Hepatocyte (in vitro differentiated cells): ENCODE data around the gene CLTRN.
"Not testable (repeated sequence)": the region's sequence is repeated elsewhere in the genome, so short reads cannot be mapped to it uniquely, and the experiment has no call there.

ENCODE experiments used
- EZH2 ChIP-seq: fragments of 200-600 bp; sonication (generic); IDR thresholded peaks from 2 replicates; pipeline ENCODE4 v1.6.1; 2016; ENCODE audit warnings: antibody characterized with exemption, mild to moderate bottlenecking, borderline replicate concordance
- TF ChIP-seq, protein P1 (sequence below): fragments of 200-600 bp; sonication (generic); IDR thresholded peaks from 2 replicates; pipeline ENCODE4 v1.5.1; 2016; ENCODE audit warnings: antibody characterized with exemption, mild to moderate bottlenecking; ENCODE audit not compliant: poor library complexity

DNA sequence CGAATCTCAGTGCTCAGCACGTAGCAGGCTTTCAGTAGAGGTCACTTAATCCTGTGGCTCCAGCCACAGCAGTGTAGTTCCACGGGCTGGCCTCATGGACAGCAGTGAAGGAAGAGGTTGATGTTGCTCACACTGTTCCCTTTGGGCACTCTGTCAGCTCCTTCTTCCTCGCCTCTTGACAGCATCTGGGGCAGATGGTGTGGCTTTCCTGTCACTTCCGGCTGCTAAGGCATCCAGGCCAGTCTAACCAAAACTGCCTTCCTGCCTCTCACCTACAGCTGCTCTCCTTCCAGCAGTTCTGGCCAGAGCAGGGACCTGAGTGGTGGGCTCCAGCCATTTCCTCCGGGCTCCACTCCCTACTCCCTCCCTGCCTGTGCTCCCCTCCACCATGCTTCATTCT, 9.8 kb downstream of the CLTRN start:
- TF ChIP-seq, protein P1, sequence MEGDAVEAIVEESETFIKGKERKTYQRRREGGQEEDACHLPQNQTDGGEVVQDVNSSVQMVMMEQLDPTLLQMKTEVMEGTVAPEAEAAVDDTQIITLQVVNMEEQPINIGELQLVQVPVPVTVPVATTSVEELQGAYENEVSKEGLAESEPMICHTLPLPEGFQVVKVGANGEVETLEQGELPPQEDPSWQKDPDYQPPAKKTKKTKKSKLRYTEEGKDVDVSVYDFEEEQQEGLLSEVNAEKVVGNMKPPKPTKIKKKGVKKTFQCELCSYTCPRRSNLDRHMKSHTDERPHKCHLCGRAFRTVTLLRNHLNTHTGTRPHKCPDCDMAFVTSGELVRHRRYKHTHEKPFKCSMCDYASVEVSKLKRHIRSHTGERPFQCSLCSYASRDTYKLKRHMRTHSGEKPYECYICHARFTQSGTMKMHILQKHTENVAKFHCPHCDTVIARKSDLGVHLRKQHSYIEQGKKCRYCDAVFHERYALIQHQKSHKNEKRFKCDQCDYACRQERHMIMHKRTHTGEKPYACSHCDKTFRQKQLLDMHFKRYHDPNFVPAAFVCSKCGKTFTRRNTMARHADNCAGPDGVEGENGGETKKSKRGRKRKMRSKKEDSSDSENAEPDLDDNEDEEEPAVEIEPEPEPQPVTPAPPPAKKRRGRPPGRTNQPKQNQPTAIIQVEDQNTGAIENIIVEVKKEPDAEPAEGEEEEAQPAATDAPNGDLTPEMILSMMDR = not testable (repeated sequence)
- TF ChIP-seq EZH2 = not testable (repeated sequence)
